Dedifferentiated amniotic fluid mesenchymal stem cell (primary cell): ENCODE results near the gene MEIS1.
"Not testable (repeated sequence)": the region's sequence is repeated elsewhere in the genome, so short reads cannot be mapped to it uniquely, and the experiment has no call there.

Experiments
- DNase-seq: peaks from one replicate; pipeline ENCODE4 v3.0.0-alpha.2; 2016; ENCODE audit errors: extremely low spot score

Gene MEIS1

DNA sequence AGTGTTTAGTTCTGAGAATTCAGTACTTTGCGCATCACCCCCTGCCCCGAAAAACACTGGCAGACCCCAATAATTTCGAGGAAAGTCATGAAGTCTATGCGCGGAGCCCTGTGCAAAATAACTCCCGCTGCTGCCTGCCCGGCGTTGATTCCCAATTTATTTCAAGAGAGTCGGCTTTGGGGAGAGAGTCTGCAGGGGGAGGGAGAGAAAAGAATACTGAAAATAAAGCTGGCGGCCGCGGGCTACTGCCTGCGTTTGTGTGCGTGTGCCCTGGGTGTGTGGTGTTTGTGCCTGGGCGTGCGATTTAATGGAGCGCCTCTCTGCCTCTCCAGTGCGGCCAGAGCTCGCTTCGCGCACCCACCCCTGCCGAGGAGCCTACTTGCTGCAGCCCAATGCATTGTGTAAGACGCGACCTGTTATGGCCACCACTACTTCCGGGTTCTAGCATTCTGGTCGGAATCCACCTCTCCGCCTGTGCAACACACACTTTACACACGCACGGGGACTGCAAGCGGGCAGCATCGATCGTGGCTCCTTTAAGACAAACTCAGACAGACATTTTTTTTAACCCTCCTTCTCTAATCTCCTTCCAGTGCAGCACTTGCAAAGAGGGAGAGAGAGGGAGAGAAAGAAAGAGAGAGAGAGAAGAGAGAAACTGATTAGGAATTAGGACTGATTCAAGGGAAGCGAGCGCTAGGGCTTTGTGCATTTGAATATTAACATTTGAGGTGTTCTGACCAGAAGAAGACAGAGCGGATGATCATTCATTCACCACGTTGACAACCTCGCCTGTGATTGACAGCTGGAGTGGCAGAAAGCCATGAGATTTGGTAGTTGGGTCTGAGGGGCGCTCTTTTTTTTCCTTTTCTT lies at the start of gene MEIS1:
MEIS1 (plus strand) TSS at position 447 of the 870 bp plus-strand sequence. CDS start 732 bp downstream, outside the sequence.
- peak; percentile 94 for DNase-seq

DNA sequence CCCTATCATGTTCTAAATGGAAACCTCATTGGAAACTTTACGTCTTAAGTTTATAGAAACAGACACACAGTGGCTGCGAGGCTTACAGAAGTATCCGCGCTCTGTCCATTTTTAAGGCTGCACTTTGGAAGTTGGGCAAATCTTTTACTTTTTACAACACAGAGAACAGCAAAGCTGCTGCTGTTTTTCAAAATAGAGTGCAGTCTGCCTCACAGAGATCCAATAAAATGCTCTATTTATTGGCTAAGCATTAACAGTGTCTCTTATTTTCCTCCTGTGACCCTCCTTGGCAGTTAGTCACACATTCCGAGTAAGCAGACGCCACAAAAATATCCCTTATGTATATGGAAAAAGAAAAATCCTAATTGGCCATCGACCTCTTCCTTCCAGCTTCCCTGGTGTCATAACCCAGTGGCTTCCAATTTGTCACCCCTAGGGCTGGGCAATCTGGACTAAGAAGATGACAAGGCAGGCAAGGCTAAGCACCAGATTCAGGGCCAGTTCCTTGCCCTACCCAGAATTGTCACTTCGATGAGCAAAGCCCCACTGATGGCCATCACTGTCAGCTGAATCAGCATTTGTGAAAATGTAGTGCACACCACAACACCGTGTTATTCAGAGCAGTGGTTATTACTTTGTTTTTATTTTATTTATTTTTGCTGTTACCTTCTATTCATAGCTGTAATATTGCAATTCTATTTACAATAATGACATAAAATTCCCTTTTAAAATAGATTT lies 47.7 kb upstream of the MEIS1 start:
- no peak for DNase-seq

DNA sequence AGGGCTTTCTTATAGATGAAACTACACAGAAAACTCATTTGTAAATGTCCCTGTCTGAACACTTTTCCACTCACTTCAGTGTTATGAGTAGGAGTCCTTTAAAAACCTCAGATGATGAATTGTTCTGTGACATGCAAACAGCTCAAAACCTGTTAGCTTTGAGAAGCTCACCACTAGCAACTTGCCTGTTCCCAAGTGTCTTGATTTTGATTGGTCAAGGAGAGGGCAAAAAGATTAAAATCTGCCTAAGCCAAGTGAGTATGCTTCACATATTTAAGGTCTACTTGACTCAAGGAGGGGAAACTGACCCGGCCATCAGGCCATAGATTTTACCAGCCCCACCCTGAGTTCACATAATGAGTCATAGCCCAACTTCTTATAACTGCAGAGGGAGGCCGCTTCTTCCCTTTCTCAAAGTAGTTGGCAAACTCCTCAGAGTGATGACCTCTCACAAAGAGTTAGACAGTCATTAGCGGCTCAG lies 45.2 kb upstream of the MEIS1 start:
- no peak for DNase-seq

DNA sequence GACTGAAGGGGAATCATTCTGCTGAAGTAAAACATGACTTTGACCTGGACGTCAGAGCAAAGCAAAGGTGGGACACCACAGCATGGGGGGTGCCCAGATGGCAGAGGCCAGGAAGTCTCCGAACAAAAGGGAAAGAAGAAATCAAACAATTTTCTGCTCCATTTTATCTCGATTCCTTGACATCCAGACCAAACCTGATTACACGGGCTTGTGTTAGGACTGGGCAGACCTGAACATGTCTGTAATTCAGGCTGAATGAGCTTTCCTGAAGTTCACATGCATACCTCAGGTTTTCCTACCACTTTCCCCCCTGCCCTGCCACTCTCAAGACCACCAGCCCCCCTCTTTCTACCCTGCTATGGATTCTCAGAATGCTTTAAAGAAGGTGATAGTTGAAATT lies 44.8 kb upstream of the MEIS1 start:
- DNase-seq = no peak

- no peak for DNase-seq
These were observed 44.1 kb upstream of the MEIS1 start for GRCh38 chr2:66390811-66391210.

GRCh38 chr2:66391240-66391639 lies 43.7 kb upstream of the MEIS1 start:
- DNase-seq = not testable (repeated sequence)

GRCh38 chr2:66405473-66405872 lies 29.5 kb upstream of the MEIS1 start:
- DNase-seq = no peak

DNA sequence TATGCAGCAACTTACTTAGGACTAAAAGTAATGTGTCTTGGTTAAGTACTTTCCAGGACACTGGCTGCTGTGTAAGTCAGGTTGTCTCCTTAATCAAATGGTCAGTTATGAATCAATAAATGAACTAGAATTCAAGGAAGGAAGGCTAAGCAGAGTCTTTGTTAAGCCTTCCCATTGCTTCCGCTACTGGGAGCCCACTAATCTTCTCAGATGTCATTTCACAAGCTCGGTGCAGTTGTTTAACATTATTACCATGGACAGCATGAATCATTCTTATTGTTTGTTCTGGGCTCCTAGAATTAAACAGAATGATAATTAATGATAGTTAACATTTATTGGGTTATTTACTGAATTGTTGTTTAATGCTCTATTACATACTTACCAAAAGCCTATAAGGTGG lies 26.0 kb upstream of the MEIS1 start:
- DNase-seq = no peak

DNA sequence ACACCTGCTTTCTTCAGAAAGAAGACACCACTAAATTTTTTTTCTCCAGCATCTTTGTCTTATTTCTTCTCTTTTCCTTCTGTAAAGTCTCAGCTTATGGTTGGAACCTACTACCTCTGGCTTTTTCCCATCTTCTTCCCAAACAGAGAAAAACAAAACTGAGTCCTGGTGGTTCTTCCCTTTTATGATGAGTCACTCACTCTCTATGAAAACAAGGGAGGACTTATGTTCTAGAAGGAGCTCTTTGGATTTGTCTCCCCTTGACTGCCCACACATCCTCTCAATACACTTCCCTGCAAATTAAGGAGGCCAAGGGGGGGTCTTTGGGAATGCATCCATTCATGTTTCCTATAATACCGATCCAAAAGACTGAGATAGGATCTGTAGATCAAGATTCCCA lies 22.1 kb upstream of the MEIS1 start:
- DNase-seq = no peak

- DNase-seq = no peak
These were observed 20.0 kb upstream of the MEIS1 start for GRCh38 chr2:66414896-66415295.

- DNase-seq = no peak
These were observed 16.5 kb upstream of the MEIS1 start for GRCh38 chr2:66418381-66418780.

DNA sequence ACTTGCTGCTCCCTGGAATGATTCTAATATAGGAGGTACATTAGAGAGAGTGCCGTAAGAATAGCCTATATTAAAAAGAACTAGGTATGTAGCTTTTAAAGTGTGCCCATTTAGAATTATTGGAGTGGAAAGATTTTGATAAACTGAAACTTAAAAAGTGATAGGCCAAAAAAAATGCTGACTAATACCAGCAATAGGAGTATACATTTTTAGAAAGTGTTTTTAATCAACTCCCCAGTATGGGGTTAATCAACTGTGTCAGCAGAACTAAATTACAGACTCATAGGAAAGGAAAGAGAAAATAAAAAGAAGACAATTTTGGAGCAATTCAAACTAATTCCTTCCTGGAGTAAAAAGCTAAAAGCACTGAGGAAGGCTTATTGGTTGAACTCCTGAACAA lies 13.3 kb upstream of the MEIS1 start:
- DNase-seq = no peak

DNA sequence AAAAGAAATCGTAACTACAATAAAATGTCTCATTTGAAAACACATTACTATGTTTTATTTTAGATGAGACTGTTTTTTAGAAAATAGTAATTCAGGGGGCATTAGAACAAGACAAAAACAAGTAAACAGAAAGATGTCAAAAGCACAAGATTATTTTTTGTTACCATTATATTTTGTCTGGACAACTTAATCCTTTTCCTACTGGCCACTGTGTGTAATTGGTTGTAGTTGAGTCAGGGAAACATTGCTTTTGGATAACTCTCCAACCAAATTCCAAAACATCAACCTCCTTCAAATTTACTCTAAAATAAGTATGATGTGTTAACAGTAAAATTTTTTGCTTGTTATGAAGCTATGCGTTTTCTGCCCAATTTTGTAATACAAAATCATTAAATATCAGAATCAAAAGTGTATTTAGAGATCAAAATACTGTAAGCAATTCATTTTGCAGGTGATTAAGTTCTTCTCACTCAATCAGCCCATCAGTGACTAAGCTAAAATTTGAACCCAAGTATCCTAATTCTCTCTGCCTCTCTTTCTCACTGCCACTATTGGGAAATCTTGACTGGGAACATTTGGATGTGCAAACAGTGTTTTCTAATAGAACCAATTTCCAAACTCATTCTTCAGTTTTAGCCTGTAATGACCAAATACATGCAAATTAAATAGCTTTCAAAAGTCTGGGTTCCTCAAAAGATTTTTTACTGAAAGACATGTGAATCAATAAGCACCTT lies 11.4 kb upstream of the MEIS1 start:
- DNase-seq = no peak

GRCh38 chr2:66426244-66427111 lies 8.4 kb upstream of the MEIS1 start:
- no peak for DNase-seq

DNA sequence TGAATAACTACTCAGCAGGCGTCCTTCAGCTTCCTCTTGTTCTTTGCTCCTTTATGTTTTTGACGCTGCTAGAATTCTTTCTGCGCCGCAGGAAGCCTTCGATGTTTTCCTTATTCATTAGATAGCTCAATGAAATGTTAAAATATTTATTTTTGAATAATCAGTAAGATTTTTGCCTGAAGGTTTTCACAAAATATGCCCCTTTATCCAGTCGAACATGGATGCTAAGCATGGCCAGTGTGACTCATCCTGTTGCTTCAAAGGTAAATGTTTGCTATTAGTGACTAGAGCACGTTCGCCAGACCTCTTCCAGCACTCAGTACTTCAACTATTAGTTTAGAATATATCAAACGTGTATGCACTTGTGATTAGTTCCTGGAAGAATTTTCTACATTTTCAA lies 7.6 kb upstream of the MEIS1 start:
- no peak for DNase-seq

GRCh38 chr2:66428986-66429612 lies 5.8 kb upstream of the MEIS1 start:
- peak; percentile 37 for DNase-seq

GRCh38 chr2:66429693-66430504 lies 5.0 kb upstream of the MEIS1 start:
- no peak for DNase-seq

DNA sequence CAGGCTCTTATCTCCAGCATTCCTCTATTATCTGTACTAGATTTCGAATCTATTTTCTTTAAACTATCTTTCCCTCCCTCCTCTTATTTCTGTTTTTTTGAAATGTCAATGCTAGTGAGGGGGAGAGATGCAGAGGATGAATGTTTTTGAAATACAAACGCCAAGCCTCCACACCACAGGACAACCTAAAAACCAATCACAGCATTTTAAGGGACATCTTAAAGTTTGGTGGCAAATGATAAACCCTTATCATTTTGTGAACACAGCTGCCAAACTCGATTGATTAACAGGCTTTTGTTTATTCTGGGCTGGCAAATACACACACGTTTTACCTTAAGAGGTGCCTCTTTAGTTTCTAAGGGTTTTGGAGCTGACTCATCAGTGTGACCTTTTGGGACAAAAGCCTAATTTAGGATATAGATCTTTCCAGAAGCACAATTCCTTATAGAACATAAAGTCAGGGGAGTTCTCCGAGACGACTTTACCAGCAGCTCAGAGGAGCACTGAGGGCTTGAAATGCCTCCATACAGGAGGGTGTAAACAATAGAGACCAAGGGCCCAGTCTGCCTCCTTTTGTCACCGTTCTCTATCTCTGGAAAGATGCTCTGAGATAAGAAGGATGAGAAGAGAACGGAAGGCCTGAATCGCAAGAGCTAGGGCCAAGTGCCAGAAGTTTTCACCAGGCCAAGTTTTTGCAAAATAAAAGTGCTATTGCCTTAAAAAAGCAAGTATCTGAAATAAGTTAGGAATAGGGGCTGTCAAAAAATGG lies 4.2 kb upstream of the MEIS1 start:
- no peak for DNase-seq

GRCh38 chr2:66431274-66431642 lies 3.7 kb upstream of the MEIS1 start:
- no peak for DNase-seq
